ENCODE measurements around the gene TTLL11. TPM values are rescaled to one million over a fixed set of nuclear protein-coding genes. Genes with fewer than 3 reads are reported as not detected.

The TTLL11 gene, protein sequence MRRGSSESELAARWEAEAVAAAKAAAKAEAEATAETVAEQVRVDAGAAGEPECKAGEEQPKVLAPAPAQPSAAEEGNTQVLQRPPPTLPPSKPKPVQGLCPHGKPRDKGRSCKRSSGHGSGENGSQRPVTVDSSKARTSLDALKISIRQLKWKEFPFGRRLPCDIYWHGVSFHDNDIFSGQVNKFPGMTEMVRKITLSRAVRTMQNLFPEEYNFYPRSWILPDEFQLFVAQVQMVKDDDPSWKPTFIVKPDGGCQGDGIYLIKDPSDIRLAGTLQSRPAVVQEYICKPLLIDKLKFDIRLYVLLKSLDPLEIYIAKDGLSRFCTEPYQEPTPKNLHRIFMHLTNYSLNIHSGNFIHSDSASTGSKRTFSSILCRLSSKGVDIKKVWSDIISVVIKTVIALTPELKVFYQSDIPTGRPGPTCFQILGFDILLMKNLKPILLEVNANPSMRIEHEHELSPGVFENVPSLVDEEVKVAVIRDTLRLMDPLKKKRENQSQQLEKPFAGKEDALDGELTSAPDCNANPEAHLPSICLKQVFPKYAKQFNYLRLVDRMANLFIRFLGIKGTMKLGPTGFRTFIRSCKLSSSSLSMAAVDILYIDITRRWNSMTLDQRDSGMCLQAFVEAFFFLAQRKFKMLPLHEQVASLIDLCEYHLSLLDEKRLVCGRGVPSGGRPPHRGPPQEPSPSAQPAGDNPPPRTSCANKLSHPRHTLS
- 10 to 100 TPM in 1 of 4 donors, 1 to 10 TPM in 3; 9.1 to 14.6 (median 9.7) TPM for total RNA-seq

DNA sequence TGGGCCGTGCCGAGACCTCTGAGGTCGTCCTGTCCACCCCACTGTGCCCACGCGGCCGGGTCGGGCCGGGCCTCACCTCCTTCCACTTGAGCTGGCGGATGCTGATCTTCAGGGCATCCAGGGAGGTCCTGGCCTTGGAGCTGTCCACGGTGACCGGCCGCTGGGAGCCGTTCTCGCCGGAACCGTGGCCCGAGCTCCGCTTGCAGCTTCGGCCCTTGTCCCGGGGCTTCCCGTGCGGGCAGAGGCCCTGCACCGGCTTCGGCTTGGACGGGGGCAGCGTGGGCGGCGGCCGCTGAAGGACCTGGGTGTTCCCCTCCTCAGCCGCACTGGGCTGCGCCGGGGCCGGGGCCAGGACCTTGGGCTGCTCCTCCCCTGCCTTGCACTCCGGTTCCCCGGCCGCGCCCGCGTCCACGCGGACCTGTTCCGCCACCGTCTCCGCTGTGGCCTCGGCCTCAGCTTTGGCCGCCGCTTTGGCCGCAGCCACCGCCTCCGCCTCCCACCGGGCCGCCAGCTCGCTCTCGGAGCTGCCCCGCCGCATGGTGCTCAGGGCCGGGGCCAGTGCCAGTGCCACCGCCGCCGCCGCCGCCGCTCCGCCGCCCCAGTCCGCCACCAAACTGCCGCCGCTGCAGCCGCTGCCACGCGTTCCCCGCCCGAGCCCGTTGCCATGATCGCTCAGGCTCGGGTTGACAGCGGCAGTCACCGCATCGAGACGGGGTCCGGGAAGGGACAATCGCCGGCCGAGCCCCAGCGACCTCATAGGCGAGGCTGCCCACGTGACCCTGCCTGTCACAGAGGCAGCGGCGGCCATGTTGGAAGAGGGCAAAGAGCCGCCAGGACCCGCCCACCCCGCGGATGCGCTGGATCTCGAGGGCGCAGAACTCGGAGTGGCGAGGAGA lies at the start of gene TTLL11:
TTLL11 (minus strand) TSS at position 698 of the 896 bp plus-strand sequence; CDS start at position 538, 160 bp downstream.
- TF ChIP-seq, protein P1, sequence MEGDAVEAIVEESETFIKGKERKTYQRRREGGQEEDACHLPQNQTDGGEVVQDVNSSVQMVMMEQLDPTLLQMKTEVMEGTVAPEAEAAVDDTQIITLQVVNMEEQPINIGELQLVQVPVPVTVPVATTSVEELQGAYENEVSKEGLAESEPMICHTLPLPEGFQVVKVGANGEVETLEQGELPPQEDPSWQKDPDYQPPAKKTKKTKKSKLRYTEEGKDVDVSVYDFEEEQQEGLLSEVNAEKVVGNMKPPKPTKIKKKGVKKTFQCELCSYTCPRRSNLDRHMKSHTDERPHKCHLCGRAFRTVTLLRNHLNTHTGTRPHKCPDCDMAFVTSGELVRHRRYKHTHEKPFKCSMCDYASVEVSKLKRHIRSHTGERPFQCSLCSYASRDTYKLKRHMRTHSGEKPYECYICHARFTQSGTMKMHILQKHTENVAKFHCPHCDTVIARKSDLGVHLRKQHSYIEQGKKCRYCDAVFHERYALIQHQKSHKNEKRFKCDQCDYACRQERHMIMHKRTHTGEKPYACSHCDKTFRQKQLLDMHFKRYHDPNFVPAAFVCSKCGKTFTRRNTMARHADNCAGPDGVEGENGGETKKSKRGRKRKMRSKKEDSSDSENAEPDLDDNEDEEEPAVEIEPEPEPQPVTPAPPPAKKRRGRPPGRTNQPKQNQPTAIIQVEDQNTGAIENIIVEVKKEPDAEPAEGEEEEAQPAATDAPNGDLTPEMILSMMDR (IDR thresholded peaks at IDR 0.05), result no peak
- TF ChIP-seq POLR2A (IDR thresholded peaks at IDR 0.05), result no peak
- H3K4me3 ChIP-seq (ENCODE audit: low read depth, poor library complexity, severe bottlenecking), result peak within 1 kb of the TSS; percentile 74
- 0 to 1% methylated on average over 26 to 31 of the region's 98 CpGs for WGBS, 2 donors
- DNase-seq (ENCODE audit: low spot score in 2 of 2), result peak; percentile 96 to 99
- intact Hi-C loops (cut with DNase I; ENCODE audit: low total_unique reads), result no loop called here

DNA sequence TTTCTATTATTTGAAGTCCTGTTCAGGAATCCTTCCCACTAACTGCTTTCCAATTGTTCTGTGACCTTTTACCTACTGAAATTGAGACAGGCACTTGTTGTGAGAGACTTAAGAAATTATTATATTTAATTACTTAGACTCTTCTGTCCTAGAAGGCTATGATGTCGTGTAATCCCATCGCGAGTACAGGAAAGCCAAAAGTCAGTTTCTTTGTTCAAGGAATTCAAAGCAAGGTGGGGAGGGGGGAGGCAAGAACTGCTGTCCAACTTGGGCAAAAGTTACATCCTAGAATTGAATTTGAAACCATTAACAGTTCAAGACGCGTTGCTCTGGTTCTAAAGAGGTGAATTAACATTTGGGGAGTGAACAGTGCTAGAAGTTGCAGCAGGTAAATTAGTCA lies 48.6 kb upstream of the TTLL11 start:
- TF ChIP-seq, protein P1 (IDR thresholded peaks at IDR 0.05), result no peak
- no peak for TF ChIP-seq POLR2A (IDR thresholded peaks at IDR 0.05)
- no peak overlapping the region for H3K4me3 ChIP-seq (ENCODE audit: low read depth, poor library complexity, severe bottlenecking)
- DNase-seq (ENCODE audit: low spot score in 2 of 2), result no peak
- 71 to 86% methylated on average over 5 of the region's 5 CpGs for WGBS, 2 donors
- intact Hi-C loops (cut with DNase I; ENCODE audit: low total_unique reads), result no loop called here

DNA sequence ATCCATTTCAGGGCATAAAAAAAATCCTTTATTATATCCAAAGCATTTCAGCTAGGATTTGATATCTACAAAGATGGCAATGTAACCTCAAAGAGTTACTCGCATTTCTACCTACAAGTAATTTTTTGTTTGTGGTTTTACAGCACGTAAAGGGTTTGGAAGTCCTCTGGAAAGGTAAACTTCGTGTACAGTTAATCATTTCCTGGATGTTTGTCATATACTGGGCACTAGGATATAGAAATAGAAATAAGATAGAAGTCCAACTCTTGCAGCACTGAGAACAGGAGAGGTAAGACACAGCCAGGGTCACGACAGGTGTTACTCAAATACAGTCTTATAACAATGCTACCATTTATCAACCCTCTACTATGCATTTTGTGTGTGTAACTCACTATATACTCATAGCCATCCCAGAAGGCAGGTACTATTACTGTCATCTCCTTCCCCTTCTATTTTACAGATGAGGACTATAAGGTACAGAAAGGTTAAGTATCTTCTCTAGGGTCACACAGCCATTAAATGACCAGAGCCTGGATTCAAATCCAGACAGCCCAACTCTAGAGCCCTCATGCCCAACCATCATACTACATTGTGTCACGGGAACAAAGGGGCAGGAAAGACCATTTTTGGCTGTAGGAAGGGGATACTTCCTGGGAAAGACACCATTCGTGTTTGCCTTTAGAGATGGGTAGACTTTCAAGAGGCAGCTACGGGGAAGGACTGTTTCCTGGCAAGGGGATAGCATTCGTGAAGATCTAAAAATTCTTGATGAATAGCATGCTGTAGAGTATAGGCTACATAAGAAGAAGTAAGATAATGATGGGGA lies 47.5 kb upstream of the TTLL11 start:
- 83 to 88% methylated on average over 8 of the region's 8 CpGs for WGBS, 2 donors
- intact Hi-C loops (cut with DNase I; ENCODE audit: low total_unique reads), result no loop called here
- TF ChIP-seq, protein P1 (IDR thresholded peaks at IDR 0.05), result no peak
- no peak for TF ChIP-seq POLR2A (IDR thresholded peaks at IDR 0.05)

GRCh38 chr9:122138560-122139268 lies 45.6 kb upstream of the TTLL11 start:
- TF ChIP-seq, protein P1 (IDR thresholded peaks at IDR 0.05), result no peak
- no peak for TF ChIP-seq POLR2A (IDR thresholded peaks at IDR 0.05)
- 65 to 68% methylated on average over 10 of the region's 10 CpGs for WGBS, 2 donors
- no peak for DNase-seq (ENCODE audit: low spot score in 2 of 2)
- H3K4me3 ChIP-seq (ENCODE audit: low read depth, poor library complexity, severe bottlenecking), result no peak overlapping the region
- intact Hi-C loops (cut with DNase I; ENCODE audit: low total_unique reads), result loop anchor here (10.0 kb wide), 1 partner anchor 306 kb away; no protein-coding TSS in a partner anchor

More for the DNA sequence above, 47.5 kb upstream of the TTLL11 start:
- DNase-seq (ENCODE audit: low spot score in 2 of 2), result no peak
- H3K4me3 ChIP-seq (ENCODE audit: low read depth, poor library complexity, severe bottlenecking), result no peak overlapping the region
